GM12891 (cell line): Measurements from ENCODE around the gene KAT2B.

Experiments used
- POLR2A ChIP-seq: IDR thresholded peaks from 2 replicates; pipeline ENCODE4 v1.6.1; 2011; ENCODE audit warnings: low read depth, low read length, control low read depth
- POLR2AphosphoS5 ChIP-seq: IDR thresholded peaks from 2 replicates; pipeline ENCODE4 v1.6.1; 2011; ENCODE audit warnings: low read depth, low read length, control low read depth
- POU2F2 ChIP-seq: IDR thresholded peaks from 2 replicates; pipeline ENCODE4 v1.6.1; 2011; ENCODE audit warnings: low read depth, mild to moderate bottlenecking, control low read depth, low read length, moderate library complexity
- TAF1 ChIP-seq: IDR thresholded peaks from 2 replicates; pipeline ENCODE4 v1.6.1; 2011; ENCODE audit warnings: low read depth, low read length, control low read depth

DNA sequence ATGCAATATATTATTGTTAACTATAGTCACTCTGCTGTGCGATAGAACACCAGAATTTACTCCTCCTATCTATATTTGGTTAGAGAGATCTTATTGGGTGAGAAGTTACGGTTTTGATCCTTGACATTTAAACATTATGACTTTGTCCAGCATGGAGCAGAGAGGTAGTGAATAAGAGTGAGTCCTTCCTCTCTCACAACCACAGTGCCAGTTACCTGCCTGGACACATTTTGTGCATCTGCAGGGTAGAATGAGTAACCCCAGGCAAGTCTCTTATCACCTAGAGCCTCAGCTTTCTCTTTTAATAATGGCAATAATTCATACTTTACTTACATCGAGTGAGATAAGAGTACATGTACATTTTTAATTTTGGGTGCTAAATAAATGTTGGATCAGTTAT is 24.1 kb downstream of the KAT2B start:
- no peak for TF ChIP-seq POLR2A
- no peak for TF ChIP-seq POLR2AphosphoS5
- TF ChIP-seq TAF1: no peak
- no peak for TF ChIP-seq POU2F2
